Stimulated activated CD8-positive, alpha-beta memory T cell treated with anti-CD3 and anti-CD28 coated beads, Interleukin-15, amount 100 ng/mL, for 24 hours (primary cell): ENCODE results near the gene FAM222B.
A peak's percentile ranks its signal among the peaks of the same experiment; 100 is the strongest.

Experiments used
- DNase-seq: peaks from one replicate; pipeline ENCODE4 v3.0.0-alpha.2; 2020; ENCODE audit warnings: low read depth

The FAM222B gene

DNA sequence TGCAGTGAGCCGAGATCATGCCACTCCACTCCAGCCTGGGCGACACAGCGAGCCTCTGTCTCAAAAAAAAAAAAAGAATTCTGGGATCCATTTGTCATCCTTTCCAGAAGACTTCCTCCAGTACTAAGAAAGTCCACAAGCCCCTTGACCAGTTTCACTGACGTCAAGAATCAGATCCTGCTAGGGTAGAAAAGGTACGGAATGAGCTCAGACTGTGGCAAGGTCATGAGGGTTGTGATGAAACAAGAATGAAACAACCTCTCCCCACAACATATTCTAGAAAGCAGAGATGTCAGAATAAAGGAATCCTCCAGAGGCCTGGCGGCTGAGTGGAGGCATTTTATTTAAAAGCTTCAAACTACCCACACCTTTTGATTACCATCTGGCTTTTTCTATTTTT, 68.9 kb downstream of the FAM222B start:
- no peak for DNase-seq

DNA sequence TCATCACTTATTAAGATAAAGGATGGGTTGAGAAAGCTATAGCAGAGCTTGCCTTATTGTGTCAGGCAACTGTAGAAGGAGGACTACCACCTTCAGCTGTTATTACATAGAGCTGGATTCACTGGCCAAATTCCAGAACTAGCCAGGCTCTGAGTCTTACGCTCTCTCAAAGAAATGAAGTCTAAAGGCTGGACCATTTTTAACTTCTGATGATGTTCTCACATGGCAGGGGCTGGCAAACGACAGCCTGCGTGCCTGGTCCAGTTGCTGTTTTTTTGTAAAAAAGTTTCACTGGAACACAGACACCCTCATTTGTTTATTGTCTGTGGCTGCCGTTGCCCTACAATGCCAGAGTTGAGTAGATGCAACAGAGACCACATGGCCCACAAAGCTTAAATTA, 77.6 kb downstream of the FAM222B start:
- no peak for DNase-seq

- DNase-seq = no peak
Observed at GRCh38 chr17:28763804-28764266, 78.8 kb downstream of the FAM222B start.

DNA sequence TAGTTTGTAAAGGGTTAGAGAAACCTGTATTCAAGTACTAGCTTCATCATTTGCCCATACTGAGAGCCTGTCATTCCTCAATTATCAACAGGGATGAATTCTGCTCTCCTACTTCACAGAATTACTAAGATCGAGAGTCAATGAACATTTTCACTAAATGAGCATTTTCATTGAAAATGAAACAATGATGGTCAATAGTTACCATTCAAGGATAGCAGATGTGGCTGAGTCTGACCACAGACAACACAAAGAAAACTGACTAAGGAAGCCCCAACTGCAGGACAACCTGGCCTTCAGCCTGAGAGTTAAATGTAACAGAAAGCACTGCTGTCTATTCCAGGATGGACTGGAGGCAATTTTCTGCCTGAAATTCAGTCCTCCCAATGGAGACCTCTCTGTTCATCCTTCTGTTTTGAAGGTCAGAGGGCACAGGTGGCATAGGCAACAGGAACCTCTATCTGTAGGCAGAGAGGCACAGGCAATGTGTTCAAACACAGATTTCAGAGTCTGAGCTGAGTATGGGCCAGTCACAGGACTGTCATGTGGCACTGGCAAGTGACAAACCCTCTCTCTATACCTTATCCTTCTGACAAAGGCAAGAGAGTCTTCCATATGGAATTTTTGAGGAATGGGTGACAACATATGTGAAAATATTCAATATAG, 79.3 kb downstream of the FAM222B start:
- no peak for DNase-seq

DNA sequence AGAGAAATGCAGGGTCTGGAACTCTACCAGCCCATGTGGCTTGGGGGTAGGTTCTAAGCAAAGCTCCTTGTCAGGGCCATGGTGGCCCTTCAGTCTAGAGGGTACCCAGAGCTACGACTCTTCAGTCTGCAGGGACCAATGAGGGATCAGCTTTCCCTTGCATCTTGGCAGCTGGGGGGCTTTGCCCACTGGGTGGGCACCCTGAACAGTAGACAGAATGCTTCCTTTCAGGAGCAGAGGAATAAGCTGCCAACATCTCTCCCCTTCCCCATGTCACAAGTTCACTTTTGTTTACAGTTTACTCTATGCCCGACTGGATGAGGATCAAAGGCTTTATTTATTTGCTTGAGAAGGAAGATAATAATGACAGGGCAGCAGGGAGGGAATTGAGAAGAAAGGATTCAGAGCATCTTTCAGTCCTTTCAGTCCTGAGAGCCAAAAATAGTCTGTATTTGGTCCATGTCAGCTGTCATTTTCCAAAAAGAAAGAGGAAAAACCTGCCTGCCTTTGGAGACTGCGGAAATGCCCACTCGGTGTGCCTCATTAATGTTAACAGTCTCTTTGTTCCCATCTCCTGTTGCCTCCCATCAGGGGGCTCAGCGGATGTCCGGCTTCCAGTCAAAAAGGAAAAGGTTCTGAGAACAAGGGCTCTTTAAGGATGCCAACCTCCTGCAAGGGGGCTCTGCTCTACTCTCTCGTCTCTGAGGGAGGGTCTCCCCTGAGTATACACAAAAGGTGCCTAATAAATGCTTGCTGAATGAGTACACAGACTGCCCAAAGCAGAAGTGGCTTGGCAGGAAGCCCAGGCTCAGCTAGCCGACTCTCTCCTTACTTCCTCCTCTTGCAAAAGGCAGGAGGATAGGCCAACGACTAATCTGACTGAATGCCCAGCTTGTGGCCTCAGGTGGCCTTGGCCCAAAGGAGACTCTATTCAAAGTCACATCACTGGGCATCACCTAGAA, 81.7 kb downstream of the FAM222B start:
- DNase-seq = no peak

GRCh38 chr17:28759256-28759865, 83.2 kb downstream of the FAM222B start:
- DNase-seq = no peak

- DNase-seq = no peak
Observed at GRCh38 chr17:28758411-28759121, 84.0 kb downstream of the FAM222B start.

- no peak for DNase-seq
Observed at GRCh38 chr17:28756049-28756804, 86.4 kb downstream of the FAM222B start.

DNA sequence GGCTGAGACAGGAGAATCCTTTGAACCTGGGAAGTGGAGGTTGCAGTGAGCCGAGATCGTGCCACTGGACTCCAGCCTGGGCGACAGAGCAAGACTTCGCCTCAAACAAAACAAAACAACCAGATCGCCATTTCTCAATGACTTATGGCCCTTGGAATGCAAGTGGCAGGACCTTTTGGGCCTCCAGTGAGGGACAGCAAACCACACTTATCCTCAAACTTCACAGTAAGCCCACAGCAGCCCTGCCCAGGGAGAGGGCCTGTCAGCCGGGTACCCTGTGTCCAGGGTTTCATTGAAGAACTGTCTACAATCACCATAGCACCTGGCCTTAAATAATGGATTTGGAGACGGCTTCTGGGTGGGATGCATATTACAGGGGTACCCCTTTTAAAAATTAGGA, 87.1 kb downstream of the FAM222B start:
- no peak for DNase-seq

GRCh38 chr17:28751600-28752366, 90.8 kb downstream of the FAM222B start:
- DNase-seq = no peak

DNA sequence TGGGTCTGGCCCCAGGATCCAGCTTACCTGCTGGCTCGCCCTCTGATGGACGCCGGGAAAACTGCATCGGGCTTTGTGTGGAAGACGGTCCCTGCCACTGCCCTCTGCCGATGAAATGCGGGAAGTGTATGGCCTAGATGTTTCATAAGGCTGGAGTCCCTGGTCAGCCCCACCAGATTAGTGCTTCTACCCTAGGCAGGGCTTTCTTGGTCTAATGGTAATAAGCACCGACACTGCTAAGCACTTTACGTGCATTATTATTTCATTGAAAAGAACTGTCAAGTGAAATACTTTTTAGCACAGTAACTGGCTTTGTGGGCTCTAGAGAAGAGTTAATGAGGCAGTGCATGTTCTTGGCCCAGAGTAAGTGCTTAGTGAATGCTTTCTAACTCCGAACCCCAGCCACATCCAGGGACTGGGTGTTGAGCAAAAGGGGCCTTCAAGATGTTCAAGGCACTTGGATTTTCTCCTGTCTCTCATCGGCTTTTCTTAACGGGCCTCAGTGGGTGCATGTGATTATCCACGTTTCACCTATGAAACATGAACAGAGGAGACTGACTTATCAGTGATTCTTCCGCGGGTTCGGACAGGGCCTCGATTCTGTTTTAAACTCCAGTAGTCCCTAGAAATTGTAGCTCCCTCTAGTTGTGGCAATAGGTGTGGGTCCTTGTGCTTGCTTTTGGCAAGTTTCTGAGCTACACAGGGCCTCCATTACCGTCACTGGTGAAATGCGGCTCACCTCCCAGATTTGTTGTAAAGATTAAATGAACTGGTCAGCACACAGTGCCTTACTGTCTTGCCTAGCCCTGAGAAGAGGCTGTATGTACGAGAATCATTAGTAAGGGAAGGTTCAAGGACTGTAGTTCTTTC, 92.2 kb downstream of the FAM222B start:
- DNase-seq = peak; percentile 60

- DNase-seq = no peak
Observed at GRCh38 chr17:28749516-28750177, 92.9 kb downstream of the FAM222B start.

GRCh38 chr17:28748852-28749515, 93.6 kb downstream of the FAM222B start:
- DNase-seq = no peak

- no peak for DNase-seq
Observed at GRCh38 chr17:28747801-28748750, 94.5 kb downstream of the FAM222B start.

DNA sequence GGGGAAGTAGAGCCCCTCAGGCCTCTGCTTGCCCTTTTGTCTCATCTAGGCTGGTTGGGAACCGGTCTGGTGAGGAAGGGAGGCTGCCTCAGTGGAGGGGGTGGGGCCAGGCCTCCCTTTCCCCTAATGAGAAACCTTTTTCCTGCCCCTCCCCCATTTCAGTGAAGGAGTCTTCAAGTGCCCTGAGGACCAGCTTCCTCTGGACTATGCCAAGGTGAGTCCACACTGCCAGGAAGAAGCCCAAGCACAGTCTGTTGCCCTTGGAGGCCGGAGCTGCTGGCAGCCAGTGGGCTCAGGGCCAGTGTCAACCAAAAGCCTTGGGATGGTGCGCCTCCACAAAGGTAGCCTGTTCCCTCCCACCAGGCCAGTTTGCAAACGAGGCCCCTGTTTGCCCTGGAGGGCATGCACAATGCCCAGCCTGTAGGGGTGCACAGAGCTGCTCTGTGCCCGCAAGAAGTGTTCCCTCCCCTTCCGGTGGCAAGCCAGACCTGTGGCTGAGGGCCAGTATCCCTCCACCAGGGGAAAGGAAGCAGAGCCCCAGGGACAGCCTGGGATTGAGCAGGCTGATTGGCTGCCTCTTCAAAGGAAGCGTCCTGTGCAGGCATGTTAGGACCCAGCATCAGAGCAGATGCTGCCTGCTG, 95.4 kb downstream of the FAM222B start:
- no peak for DNase-seq

- no peak for DNase-seq
Observed at GRCh38 chr17:28746611-28747050, 96.0 kb downstream of the FAM222B start.
